NCI-H345 treated with DMSO at 0.1 percent for 48 hours (cell line): ENCODE data around the gene AGPAT3.

Experiments used
- DNase-seq: peaks from one replicate; lab custom pipeline; 2025; ENCODE audit not compliant: unreplicated experiment; lab: John Stamatoyannopoulos, UW

Gene AGPAT3

DNA sequence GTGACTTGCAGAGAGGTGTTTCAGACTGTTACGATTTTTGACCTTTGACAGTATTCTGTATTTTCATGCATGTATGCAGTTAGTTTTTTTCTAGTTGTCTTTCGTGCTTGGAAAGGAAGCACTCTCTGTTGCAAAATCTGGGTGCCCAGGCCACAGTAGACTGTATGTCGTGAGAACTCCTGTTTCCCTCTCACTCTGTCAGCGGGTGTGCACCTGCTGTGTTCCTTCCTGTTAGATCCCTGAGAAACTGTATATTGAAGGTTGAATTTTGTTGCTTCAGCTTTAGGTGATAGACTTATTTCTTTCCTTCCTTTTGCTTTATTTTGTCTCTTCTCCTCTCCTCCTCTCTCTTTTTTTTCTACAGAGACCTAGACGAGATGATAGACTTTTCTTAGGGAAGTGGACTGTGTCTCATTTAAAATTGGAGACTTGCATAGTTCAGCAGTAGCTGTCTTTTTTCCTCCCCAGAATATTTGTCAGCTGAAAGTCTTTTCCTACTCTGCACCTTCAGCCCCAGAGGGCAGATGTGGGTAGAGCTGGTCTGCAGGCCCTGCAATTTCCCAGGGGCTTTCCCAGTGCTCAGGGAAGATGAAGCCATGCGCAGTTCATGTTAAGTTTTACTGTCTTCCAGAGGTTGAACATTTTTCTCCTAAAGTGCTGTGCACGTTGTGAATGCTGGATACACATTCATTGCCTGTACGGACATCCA lies 148.5 kb downstream of the AGPAT3 start:
- peak; percentile 5 for DNase-seq

DNA sequence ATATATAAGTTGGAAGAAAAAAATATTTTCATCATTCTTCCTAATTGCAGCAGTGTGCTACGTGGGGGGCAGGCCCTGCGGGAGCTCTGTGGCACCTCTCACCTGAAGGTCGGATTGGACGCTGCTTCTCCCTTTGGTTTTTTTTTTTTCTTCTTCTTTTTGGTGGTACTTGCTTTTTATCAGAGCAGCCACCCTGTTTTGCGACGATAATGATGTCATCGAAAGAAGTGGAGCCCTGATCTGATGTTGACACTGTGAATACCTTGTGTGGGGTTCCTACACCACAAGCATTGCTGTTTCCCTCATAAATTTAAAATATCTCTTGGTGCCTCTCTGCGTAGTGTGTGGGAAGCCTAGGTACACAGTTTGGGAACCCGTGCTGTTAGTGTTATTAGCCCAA lies 152.6 kb downstream of the AGPAT3 start:
- DNase-seq, result no peak

DNA sequence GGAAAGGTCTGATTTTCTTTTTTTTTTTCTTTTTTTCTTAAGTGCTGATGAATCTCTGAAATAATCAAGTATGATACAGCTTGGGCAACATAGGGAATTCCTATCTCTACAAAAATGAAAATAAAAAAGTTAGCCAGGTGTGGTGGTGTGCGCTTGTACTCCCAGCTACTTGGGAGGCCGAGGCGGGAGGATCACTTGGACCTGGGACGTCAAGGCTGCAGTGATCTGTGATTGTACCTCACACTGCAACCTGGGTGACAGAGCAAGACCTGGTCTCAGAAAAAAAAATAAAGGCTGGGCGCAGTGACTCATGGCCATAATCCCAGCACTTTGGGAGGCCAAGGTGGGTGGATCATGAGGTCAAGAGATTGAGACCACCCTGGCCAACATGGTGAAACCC lies 153.1 kb downstream of the AGPAT3 start:
- DNase-seq, result no peak

DNA sequence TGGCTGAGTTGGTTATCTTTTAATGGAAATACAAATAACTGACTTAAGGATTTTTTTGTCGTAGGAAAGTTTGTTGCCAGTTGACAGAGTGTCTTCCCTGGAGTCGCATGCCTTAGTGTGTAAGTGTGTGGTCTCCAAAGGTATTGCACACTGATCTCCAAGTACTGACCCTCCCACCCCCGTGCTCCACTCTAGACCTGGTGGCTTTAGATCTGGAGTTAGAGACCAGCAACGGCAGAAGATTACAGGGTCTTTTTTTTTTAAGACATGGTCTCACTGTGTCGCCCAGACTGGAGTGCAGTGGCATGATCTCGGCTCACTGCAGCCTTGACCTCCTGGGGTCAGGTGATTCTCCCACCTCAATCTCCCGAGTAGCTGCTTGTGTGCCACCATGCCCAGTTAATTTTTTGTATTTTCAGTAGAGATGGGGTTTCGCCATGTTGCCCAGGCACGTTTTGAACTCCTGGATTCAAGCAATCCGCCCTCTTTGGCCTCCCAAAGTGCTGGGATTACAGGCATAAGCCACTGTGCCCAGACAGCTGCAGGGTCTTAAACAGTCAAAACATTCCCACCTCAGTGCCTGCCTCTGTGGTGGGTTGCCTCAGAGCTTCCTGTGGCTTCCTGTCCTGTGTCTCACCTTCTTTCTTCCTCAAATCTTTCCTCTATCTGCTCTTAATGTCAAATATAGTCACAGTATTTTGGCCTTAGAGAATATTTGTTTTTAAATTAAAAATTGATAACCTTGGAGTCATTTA lies 154.0 kb downstream of the AGPAT3 start:
- DNase-seq, result no peak

DNA sequence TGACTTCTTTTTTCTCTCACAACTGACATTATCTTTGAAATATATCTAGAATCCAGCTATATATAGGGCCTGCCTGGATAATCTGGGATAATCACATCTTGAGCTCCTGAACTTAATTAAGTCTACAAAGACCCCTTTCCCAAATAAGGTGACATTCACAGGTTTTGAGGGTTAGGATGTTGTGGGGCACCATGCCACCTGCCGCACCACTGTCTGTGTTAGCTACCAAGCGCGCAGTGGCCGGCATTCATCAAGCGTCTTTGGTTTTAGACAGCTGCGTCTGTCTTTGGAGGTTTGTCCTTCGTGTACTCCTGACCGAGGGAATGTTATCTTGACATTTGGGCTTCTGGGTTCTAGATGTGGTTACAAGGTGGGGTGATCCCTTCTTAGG lies 154.5 kb downstream of the AGPAT3 start:
- DNase-seq, result no peak

DNA sequence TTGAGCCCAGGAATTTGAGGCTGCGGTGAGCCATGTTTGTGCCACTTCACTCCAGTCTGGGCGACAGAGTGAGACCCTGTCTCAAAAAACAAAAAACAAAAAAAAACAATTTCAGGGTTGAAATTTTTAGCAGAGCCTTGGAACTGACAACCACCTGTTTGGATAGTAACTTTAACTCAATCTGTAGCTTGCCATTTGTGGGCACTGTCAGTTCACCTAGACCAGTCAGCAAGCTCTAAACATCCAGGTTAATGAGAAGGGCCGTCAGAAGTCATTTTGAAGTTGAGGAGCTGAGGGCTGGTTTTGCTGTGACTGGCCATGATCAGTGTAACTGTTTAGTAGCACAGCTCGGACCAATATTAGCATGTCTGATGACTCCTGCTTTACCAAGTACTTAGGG lies 155.5 kb downstream of the AGPAT3 start:
- no peak for DNase-seq

DNA sequence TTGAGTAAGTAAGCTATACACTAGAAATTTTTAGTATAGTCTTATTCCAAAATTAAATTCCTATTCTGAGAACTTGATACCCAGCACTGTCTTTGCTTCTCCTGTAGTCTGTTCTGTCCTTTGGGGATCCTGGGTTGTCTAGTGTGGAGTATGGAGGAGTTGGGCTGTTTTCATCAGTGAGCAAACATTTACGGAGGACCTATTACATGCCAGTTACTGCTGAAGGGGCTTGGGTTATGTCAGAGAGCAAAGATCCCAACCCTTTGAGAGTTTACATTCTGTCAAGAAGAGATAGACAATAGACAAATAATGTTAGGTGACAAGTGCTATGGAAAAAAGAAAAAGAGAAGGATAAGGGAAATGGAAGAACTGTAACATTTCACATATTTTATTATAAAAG lies 156.0 kb downstream of the AGPAT3 start:
- no peak for DNase-seq

DNA sequence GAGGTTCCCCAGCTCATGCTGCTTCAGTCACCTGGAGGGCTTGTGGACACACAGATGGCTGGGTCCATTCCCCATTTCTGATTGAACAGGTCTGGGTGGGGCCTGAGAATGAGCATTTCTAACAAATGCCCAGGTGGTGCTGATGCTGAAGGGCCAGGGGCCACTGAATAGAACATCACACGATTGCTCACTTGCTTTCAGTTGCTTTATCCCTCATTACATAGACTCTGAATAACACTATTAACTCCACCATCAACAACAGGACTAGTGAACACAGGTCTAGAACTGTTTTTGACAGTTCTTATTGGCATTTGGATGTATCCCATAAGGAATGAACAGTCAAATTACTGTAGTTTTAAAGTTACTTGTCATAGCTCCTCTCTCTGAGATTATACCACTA lies 159.2 kb downstream of the AGPAT3 start:
- no peak for DNase-seq

DNA sequence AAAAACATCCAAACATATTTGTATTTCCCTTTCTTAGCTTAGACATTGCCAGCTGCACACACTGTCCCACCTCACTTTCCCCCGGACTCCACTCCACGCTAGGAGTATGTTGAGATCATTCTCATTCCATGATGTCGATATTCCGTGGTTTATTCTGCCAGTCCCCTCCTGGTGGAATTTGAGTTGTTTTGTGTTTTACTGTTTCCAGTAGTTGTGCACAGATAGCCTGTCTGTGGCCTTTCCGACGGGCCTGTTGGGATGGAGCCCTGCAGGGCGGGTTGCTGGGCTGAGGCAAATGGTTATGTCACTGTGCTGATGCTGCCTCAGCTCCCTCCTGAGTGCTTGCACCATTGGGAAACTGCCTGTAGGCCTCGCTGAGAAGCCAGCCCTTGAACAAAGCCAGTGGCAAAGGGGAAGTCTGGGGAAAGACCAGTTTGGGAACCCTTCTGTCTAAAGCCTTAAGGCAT lies 159.9 kb downstream of the AGPAT3 start:
- no peak for DNase-seq

DNA sequence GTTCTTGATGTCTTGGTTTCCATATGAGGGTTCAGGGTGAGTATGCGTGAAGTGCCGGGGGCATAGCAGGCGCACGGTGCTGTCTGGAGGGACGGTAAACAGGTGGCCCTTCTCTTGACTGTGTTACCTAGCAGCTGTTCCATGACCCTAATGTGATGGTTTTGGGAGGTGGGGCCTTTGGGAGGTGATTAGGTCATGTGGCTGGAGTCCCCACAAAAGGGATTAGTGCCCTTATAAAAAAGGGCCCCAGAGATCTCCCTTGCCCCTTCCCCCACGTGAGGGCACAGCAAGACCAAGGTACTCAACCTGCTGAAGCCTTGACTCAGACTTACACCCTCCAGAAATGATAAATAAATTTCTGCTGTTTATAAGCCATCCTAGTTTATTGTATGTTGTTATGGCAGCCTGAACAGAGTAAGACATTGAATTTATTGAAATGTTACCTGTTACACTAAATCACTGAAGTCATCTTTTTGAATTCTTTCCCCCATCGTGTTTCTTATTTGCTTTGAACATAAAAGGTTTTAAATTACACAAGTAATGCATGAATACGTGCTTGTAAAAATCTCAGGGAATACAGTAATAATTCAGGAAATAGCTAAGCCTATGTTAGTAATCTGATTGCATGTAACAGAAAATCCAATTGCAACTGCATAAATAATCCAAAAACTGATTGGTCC lies 162.7 kb downstream of the AGPAT3 start:
- no peak for DNase-seq

DNA sequence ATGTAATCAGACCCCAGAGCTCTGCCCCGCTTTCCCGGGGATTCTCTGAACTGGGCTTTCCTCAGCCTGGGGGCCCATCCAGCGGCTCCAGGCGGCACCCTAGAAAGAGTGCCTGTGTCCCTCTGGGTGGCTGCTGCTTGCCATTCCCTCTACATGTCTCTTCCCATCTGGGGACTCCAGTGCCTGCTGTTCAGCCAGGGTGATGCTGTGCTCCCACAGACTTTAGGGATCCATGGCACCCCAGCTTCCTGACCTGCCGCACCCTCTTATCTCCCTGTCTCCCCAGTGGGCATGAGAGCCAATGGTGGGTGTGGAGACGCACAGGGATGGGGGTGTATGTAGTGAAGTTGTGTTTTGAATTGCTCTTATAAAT lies 163.2 kb downstream of the AGPAT3 start:
- DNase-seq, result no peak

DNA sequence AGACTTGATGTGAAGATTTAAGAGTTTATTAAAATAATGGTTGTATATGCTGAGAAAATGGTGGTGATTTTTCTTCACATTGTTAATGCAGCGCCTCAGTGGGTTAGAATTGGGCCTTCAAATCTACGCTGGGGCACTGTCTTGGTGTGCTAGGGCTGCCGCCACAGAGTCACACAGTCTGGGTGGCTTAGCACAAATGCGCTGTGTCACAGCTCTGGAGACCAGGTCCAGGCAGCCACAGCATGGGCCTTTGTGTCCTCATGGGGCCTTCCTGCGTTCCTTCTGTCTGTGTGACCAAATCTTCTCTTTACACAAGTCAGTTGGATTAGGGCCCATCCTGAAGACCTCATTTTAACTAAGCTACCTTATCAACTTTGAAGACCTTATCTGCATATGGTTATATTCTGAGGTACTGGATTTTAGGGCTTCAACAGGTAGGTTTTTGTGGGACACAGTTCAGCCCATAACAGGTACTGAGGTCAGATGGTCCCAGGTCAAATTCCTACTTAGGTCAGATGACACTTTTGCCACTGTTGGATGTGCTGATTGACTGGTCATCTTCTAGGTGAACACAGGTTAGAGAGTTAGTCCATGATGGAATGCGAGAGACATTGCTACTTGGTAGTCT lies 164.6 kb downstream of the AGPAT3 start:
- DNase-seq, result no peak

DNA sequence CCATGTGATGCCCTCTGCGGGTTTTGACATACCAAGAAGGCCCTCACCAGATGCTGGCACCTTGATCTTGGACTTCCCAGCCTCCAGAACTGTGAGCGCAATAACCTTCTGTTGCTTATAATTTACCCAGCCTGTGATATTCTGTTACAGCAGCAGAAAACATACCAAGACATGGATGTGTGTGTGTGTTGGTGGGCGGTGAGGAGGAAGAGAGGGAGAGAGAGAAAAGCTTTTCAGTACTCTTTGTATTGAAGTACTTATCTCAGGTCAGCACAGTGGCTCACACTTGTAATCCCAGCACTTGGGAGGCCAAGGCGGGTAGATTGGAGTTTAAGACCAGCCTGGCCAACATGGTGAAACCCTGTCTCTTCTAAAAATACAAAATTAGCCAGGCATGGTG lies 170.2 kb downstream of the AGPAT3 start:
- no peak for DNase-seq
